H1 (cell line): ENCODE results near the gene RPRD2. TPM values are rescaled to one million over a fixed set of nuclear protein-coding genes. Genes with fewer than 3 reads are reported as not detected.
A peak's percentile ranks its signal among the peaks of the same experiment; 100 is the strongest.

Experiments
- CTCF ChIA-PET: fragments of 300-600 bp; sonication (Branson Sonifier 250); formaldehyde crosslinking; loops from one replicate; lab custom pipeline; 2021; ENCODE audit not compliant: partially characterized antibody; lab: Charles Lee
- POLR2A ChIA-PET: fragments of 300-600 bp; sonication (Branson Sonifier 250); formaldehyde crosslinking; loops from one replicate; lab custom pipeline; 2021; ENCODE audit warnings: inconsistent platforms; ENCODE audit not compliant: partially characterized antibody; lab: Charles Lee
- DNase-seq, 2 experiments: peaks; one replicate each; pipeline versions ENCODE4 v3.0.0 to v3.0.0-alpha.2; 2010 to 2022; ENCODE audit warnings: low spot score in 2 of 2, low read depth in 1 of 2, mixed read lengths in 1 of 2
- FAIRE-seq: peaks from 2 replicates; lab custom pipeline; 2011; peaks lifted over from hg19 to GRCh38; lab: Jason Lieb, UNC
- H2AFZ ChIP-seq: 2 replicates; pipeline ENCODE4 v1.8.1; 2012; ENCODE audit warnings: low read length, inconsistent platforms
- H2AK5ac ChIP-seq: 2 replicates; pipeline ENCODE4 v1.6.1; 2013; ENCODE audit warnings: low read depth, low read length
- H2BK120ac ChIP-seq: replicated peaks from 2 replicates; pipeline ENCODE3; 2013; ENCODE audit warnings: low read depth, low read length, inconsistent platforms
- H2BK12ac ChIP-seq: 2 replicates; pipeline ENCODE4 v1.6.1; 2013; ENCODE audit warnings: low read depth, low read length
- H2BK15ac ChIP-seq: 2 replicates; pipeline ENCODE4 v1.6.1; 2013; ENCODE audit warnings: low read length
- H2BK20ac ChIP-seq: 2 replicates; pipeline ENCODE4 v1.6.1; 2013; ENCODE audit warnings: low read length
- H2BK5ac ChIP-seq: 2 replicates; pipeline ENCODE4 v1.6.1; 2013; ENCODE audit warnings: low read depth, low read length
- H3K14ac ChIP-seq: 2 replicates; pipeline ENCODE4 v1.6.1; 2013; ENCODE audit warnings: inconsistent platforms; ENCODE audit not compliant: insufficient read length
- H3K18ac ChIP-seq: 2 replicates; pipeline ENCODE4 v1.6.1; 2013; ENCODE audit warnings: low read length; ENCODE audit errors: extremely low read depth
- H3K23ac ChIP-seq: 2 replicates; pipeline ENCODE4 v1.6.1; 2013; ENCODE audit warnings: inconsistent platforms; ENCODE audit not compliant: insufficient read length
- H3K23me2 ChIP-seq: 2 replicates; pipeline ENCODE4 v1.6.1; 2013; ENCODE audit warnings: low read depth, low read length
- H3K27ac ChIP-seq: 2 replicates; pipeline ENCODE4 v1.6.1; 2011; ENCODE audit warnings: low read depth, low read length, inconsistent platforms
- H3K27me3 ChIP-seq, 4 experiments: replicated peaks in 1 of 4; 1 replicate in 1 of 4; 2 replicates in 3 of 4; pipeline versions ENCODE4 v1.6.1 to v1.8.1; 2011 to 2013; ENCODE audit warnings: low read length in 3 of 4, mild to moderate bottlenecking in 3 of 4, inconsistent platforms in 2 of 4, mixed read lengths in 2 of 4, moderate library complexity in 1 of 4; ENCODE audit not compliant: control insufficient read depth in 3 of 4, insufficient read depth in 3 of 4; ENCODE audit errors: extremely low read depth in 1 of 4
- H3K36me3 ChIP-seq, 4 experiments: 2 replicates each; pipeline versions ENCODE4 v1.6.1 to v1.8.1; 2011 to 2013; ENCODE audit warnings: mild to moderate bottlenecking in 4 of 4, low read length in 3 of 4, moderate library complexity in 2 of 4, control low read depth in 1 of 4, inconsistent platforms in 1 of 4; ENCODE audit not compliant: insufficient read depth in 4 of 4, control insufficient read depth in 2 of 4
- H3K4ac ChIP-seq: replicated peaks from 2 replicates; pipeline ENCODE3; 2013; ENCODE audit warnings: low read length, low read depth, mixed read lengths, inconsistent platforms; ENCODE audit not compliant: insufficient read length
- H3K4me1 ChIP-seq, 4 experiments: replicated peaks in 1 of 4; 1 replicate in 1 of 4; 2 replicates in 3 of 4; pipeline versions ENCODE4 v1.6.1 to v1.8.1; 2011 to 2013; ENCODE audit warnings: low read length in 3 of 4, inconsistent platforms in 2 of 4, mixed read lengths in 1 of 4; ENCODE audit not compliant: insufficient read depth in 4 of 4, control insufficient read depth in 3 of 4
- H3K4me2 ChIP-seq, 2 experiments: 2 replicates each; pipeline versions ENCODE4 v1.6.1 to v1.8.1; 2011 to 2013; ENCODE audit warnings: low read depth in 2 of 2, low read length in 2 of 2, control low read depth in 1 of 2, inconsistent platforms in 1 of 2, mild to moderate bottlenecking in 1 of 2; ENCODE audit not compliant: insufficient read depth in 1 of 2
- H3K4me3 ChIP-seq, 4 experiments: fragments of 200-600, 300-600 bp in 1 of 4; sonication (generic), shearing (Covaris generic), sonication (Bioruptor Twin) in 1 of 4; 2 replicates each; pipeline versions ENCODE4 v1.5.1 to v1.8.1; 2011 to 2016; ENCODE audit warnings: low read length in 4 of 4, low read depth in 3 of 4, control low read depth in 2 of 4, inconsistent platforms in 2 of 4, mild to moderate bottlenecking in 2 of 4, mixed read lengths in 1 of 4, moderate library complexity in 1 of 4; ENCODE audit not compliant: insufficient read depth in 2 of 4; ENCODE audit errors: extremely low read depth in 1 of 4
- H3K56ac ChIP-seq: replicated peaks from 2 replicates; pipeline ENCODE3; 2013; ENCODE audit warnings: low read depth, mild to moderate bottlenecking, mixed read lengths, low read length, inconsistent platforms; ENCODE audit not compliant: insufficient read length
- H3K79me1 ChIP-seq: 2 replicates; pipeline ENCODE4 v1.6.1; 2013; ENCODE audit warnings: low read depth, low read length, control low read depth
- H3K79me2 ChIP-seq, 2 experiments: 2 replicates each; pipeline versions ENCODE4 v1.6.1 to v1.8.1; 2012 to 2013; ENCODE audit warnings: low read length in 2 of 2, mild to moderate bottlenecking in 2 of 2, inconsistent platforms in 1 of 2; ENCODE audit not compliant: insufficient read depth in 2 of 2, control insufficient read depth in 1 of 2
- H3K9ac ChIP-seq, 4 experiments: replicated peaks in 1 of 4; 1 replicate in 1 of 4; 2 replicates in 3 of 4; pipeline versions ENCODE4 v1.6.1 to v1.8.1; 2011 to 2013; ENCODE audit warnings: low read depth in 3 of 4, low read length in 3 of 4, control low read depth in 2 of 4, mild to moderate bottlenecking in 2 of 4, moderate library complexity in 2 of 4, inconsistent platforms in 1 of 4; ENCODE audit errors: extremely low read depth in 1 of 4
- H3K9me3 ChIP-seq, 2 experiments: 2 replicates each; pipeline versions ENCODE4 v1.6.1 to v1.8.1; 2012 to 2013; ENCODE audit warnings: mild to moderate bottlenecking in 2 of 2, moderate library complexity in 2 of 2, control low read depth in 1 of 2, inconsistent platforms in 1 of 2, low read depth in 1 of 2, low read length in 1 of 2, mixed read lengths in 1 of 2; ENCODE audit not compliant: insufficient read depth in 2 of 2
- H4K20me1 ChIP-seq, 2 experiments: replicated peaks in 1 of 2; 2 replicates each; pipeline versions ENCODE3 to v1.8.1; 2011 to 2013; ENCODE audit warnings: inconsistent platforms in 2 of 2, low read length in 2 of 2, mild to moderate bottlenecking in 1 of 2; ENCODE audit not compliant: insufficient read depth in 2 of 2, control insufficient read depth in 1 of 2
- H4K5ac ChIP-seq: 2 replicates; pipeline ENCODE4 v1.6.1; 2013; ENCODE audit warnings: low read length, low read depth, mixed read lengths, inconsistent platforms; ENCODE audit not compliant: insufficient read length
- H4K8ac ChIP-seq: 2 replicates; pipeline ENCODE4 v1.8.0; 2013; ENCODE audit warnings: mild to moderate bottlenecking, moderate library complexity, low read length, inconsistent platforms; ENCODE audit not compliant: insufficient read depth; ENCODE audit errors: extremely low read depth
- H4K91ac ChIP-seq: replicated peaks from 2 replicates; pipeline ENCODE3; 2013; ENCODE audit warnings: low read length, mixed read lengths, inconsistent platforms; ENCODE audit not compliant: insufficient read length
- CBX8 ChIP-seq: fragments of 300-800, 300-1000 bp; sonication (generic); IDR thresholded peaks from 2 replicates; pipeline ENCODE4 v1.7.1; 2016; ENCODE audit warnings: low read depth, low read length, borderline replicate concordance
- WGBS, 2 experiments: shearing (Covaris generic) in 1 of 2; methylation state at CpG; one replicate each; pipeline versions ENCODE4 v1.1.6 to v1.1.7; 2013 to 2015; ENCODE audit warnings: low lambda C conversion rate in 2 of 2, mixed read lengths in 2 of 2, inconsistent platforms in 1 of 2, low coverage in 1 of 2, missing lambda C conversion rate in 1 of 2; ENCODE audit not compliant: insufficient replicate concordance in 2 of 2, insufficient coverage in 1 of 2, insufficient read length in 1 of 2; ENCODE audit errors: extremely low coverage in 1 of 2, missing lambda C conversion rate in 1 of 2; 5-methylcytosine and 5-hydroxymethylcytosine counted together
- polyA plus RNA-seq, 7 experiments: library from polyadenylated mRNA; depleted of rRNA in 3 of 7; stranded (reverse) in 5 of 7; unstranded in 2 of 7; fragments of >200 nt in 5 of 7; fragments of 200-250 nt in 2 of 7; gene quantifications; 1 replicate in 5 of 7; 2 replicates in 1 of 7; 4 replicates in 1 of 7; pipeline versions ENCODE4 v1.2.1 to v1.2.3, GENCODE V29; 2011 to 2013; ENCODE audit warnings: missing spikeins in 2 of 7, mixed read lengths in 2 of 7
- total RNA-seq: library from RNA; stranded (reverse); fragmentation: NEBNext Ultra II Directional; extraction: Animal tissue kit (Norgen Biotek cat#: 25700); gene quantifications from 2 replicates; pipeline ENCODE4 v1.2.1, GENCODE V29; 2021

Gene RPRD2
- total and polyA plus RNA-seq, 2 of the 8 experiments (the other 6 are each of a cell fraction or from before 2014, with no cell fraction given), result 14.4 to 32.4 TPM

- H2AK5ac ChIP-seq, result no peak overlapping the region
- no peaks in the 10 kb centered on the region for H4K20me1 ChIP-seq
- H2BK20ac ChIP-seq, result no peak overlapping the region
- FAIRE-seq (no peak), DNase-seq (no peak)
- no peak overlapping the region; a peak in 2 of 7 replicates for H3K9ac ChIP-seq
- no peak overlapping the region for H4K8ac ChIP-seq
- H3K23me2 ChIP-seq, result peaks cover 5% of the 10 kb centered on the region
- H3K36me3 ChIP-seq, result no peaks in the 10 kb centered on the region
- H3K18ac ChIP-seq, result no peak overlapping the region
- H3K9me3 ChIP-seq, result no peaks in the 10 kb centered on the region
- H3K4me3 ChIP-seq, result peak overlapping the region; percentile 72 to 91 (median 76); a peak in 7 of 8 replicates
- no peaks in the 10 kb centered on the region for H3K79me2 ChIP-seq
- H3K27ac ChIP-seq, result no peak overlapping the region
- no peak overlapping the region for H3K56ac ChIP-seq
- CTCF ChIA-PET, result interaction anchor here (0.6 to 22.4 kb wide), 11 partner anchors 16 to 152 kb away, joined by 3 to 253 read pairs (median 3); no protein-coding TSS in a partner anchor
- H3K4me1 ChIP-seq, result peaks cover 0 to 4% (median 3%) of the 10 kb centered on the region in 4 experiments; a peak in 5 of 7 replicates
- no peak overlapping the region for H3K23ac ChIP-seq
- POLR2A ChIA-PET, result interaction anchor here (0.5 to 2.4 kb wide), 10 partner anchors 8 to 420 kb away, joined by 3 to 10 read pairs (median 8); partner anchors contain the start of genes ADAMTSL4, APH1A and TARS2
- no peak overlapping the region for H3K14ac ChIP-seq
- no peak overlapping the region for H3K4ac ChIP-seq
- H2BK15ac ChIP-seq, result no peak overlapping the region
- H3K27me3 ChIP-seq, result no peaks in the 10 kb centered on the region; a peak in 1 of 7 replicates
- H2BK12ac ChIP-seq, result no peak overlapping the region
- H3K4me2 ChIP-seq, result peak overlapping the region; percentile 88 to 91
- 0 out of 2 replicates have a peak overlapping the region, but pooled peaks have one; percentile 54 for H2AFZ ChIP-seq
- no peak overlapping the region for H2BK120ac ChIP-seq
- WGBS, 2 experiments, result 62% methylated on average over 4 of the region's 4 CpGs; no CpG with 5 or more reads in 1 of the 2 experiments
- no peak overlapping the region for H4K5ac ChIP-seq
- no peak overlapping the region for H4K91ac ChIP-seq
- H3K79me1 ChIP-seq, result no peaks in the 10 kb centered on the region
- H2BK5ac ChIP-seq, result no peak overlapping the region
- TF ChIP-seq CBX8, result no peak
Measured at GRCh38 chr1:150516616-150517015, 152.7 kb downstream of the RPRD2 start.
